HEK293 (cell line): Measurements from ENCODE around the gene NFE2L1.

Source experiments
- RBAK ChIP-seq: fragments of 450-650 bp; formaldehyde crosslinking; IDR thresholded peaks from 2 replicates; pipeline ENCODE4 v1.5.1; 2016; ENCODE audit warnings: missing biosample characterization, missing genetic modification characterization
- REPIN1 ChIP-seq: fragments of 450-650 bp; formaldehyde crosslinking; IDR thresholded peaks from 2 replicates; pipeline ENCODE4 v1.5.1; 2017; ENCODE audit warnings: missing biosample characterization, missing genetic modification characterization, low read depth
- SP3 ChIP-seq: fragments of 450-650 bp; formaldehyde crosslinking; IDR thresholded peaks from 2 replicates; pipeline ENCODE4 v1.5.1; 2016; ENCODE audit warnings: missing biosample characterization, missing genetic modification characterization
- TCF7L2 ChIP-seq: IDR thresholded peaks from 2 replicates; pipeline ENCODE4 v1.6.1; 2011; ENCODE audit warnings: low read depth, mild to moderate bottlenecking, inconsistent platforms, low read length, moderate library complexity, borderline replicate concordance
- ZFP3 ChIP-seq: fragments of 450-650 bp; formaldehyde crosslinking; IDR thresholded peaks from 2 replicates; pipeline ENCODE4 v1.5.1; 2016; ENCODE audit warnings: low read depth, missing biosample characterization, missing genetic modification characterization
- ZFP41 ChIP-seq: fragments of 450-650 bp; formaldehyde crosslinking; IDR thresholded peaks from 2 replicates; pipeline ENCODE4 v1.5.1; 2016; ENCODE audit warnings: missing biosample characterization, missing genetic modification characterization, borderline replicate concordance
- ZNF138 ChIP-seq: fragments of 450-650 bp; formaldehyde crosslinking; IDR thresholded peaks from 2 replicates; pipeline ENCODE4 v1.5.1; 2016; ENCODE audit warnings: missing biosample characterization, missing genetic modification characterization, borderline replicate concordance
- ZNF23 ChIP-seq: fragments of 450-650 bp; formaldehyde crosslinking; IDR thresholded peaks from 2 replicates; pipeline ENCODE4 v1.5.1; 2016; ENCODE audit warnings: missing biosample characterization, missing genetic modification characterization, borderline replicate concordance
- ZNF24 ChIP-seq: fragments of 450-650 bp; formaldehyde crosslinking; IDR thresholded peaks from 2 replicates; pipeline ENCODE4 v1.5.1; 2016; ENCODE audit warnings: missing biosample characterization, missing genetic modification characterization
- ZNF266 ChIP-seq: fragments of 450-650 bp; formaldehyde crosslinking; IDR thresholded peaks from 2 replicates; pipeline ENCODE4 v1.5.1; 2016; ENCODE audit warnings: missing biosample characterization, missing genetic modification characterization, low read depth
- ZNF292 ChIP-seq: fragments of 450-650 bp; formaldehyde crosslinking; IDR thresholded peaks from 2 replicates; pipeline ENCODE4 v1.5.1; 2016; ENCODE audit warnings: low read depth, missing biosample characterization, missing genetic modification characterization, borderline replicate concordance
- ZNF324 ChIP-seq: fragments of 450-650 bp; formaldehyde crosslinking; IDR thresholded peaks from 2 replicates; pipeline ENCODE4 v1.5.1; 2016; ENCODE audit warnings: missing biosample characterization, missing genetic modification characterization
- ZNF391 ChIP-seq: fragments of 450-650 bp; formaldehyde crosslinking; IDR thresholded peaks from 2 replicates; pipeline ENCODE4 v1.5.1; 2016; ENCODE audit warnings: low read depth, missing biosample characterization, missing genetic modification characterization, borderline replicate concordance
- ZNF416 ChIP-seq: fragments of 450-650 bp; formaldehyde crosslinking; IDR thresholded peaks from 2 replicates; pipeline ENCODE4 v1.5.1; 2016; ENCODE audit warnings: missing biosample characterization, missing genetic modification characterization
- ZNF423 ChIP-seq: fragments of 450-650 bp; formaldehyde crosslinking; IDR thresholded peaks from 2 replicates; pipeline ENCODE4 v1.5.1; 2016; ENCODE audit warnings: missing biosample characterization, missing genetic modification characterization
- ZNF449 ChIP-seq: fragments of 450-650 bp; formaldehyde crosslinking; IDR thresholded peaks from 2 replicates; pipeline ENCODE4 v1.5.1; 2017; ENCODE audit warnings: missing biosample characterization, mild to moderate bottlenecking, missing genetic modification characterization, moderate library complexity
- ZNF488 ChIP-seq: fragments of 450-650 bp; formaldehyde crosslinking; IDR thresholded peaks from 2 replicates; pipeline ENCODE4 v1.5.1; 2016; ENCODE audit warnings: missing biosample characterization, missing genetic modification characterization
- ZNF513 ChIP-seq: fragments of 450-650 bp; IDR thresholded peaks from 2 replicates; pipeline ENCODE4 v1.5.1; 2018; ENCODE audit warnings: missing biosample characterization, missing genetic modification characterization
- ZNF529 ChIP-seq: fragments of 450-650 bp; formaldehyde crosslinking; IDR thresholded peaks from 2 replicates; pipeline ENCODE4 v1.5.1; 2017; ENCODE audit warnings: missing genetic modification characterization, missing biosample characterization; ENCODE audit not compliant: insufficient replicate concordance
- ZNF549 ChIP-seq: fragments of 450-650 bp; IDR thresholded peaks from 2 replicates; pipeline ENCODE4 v1.5.1; 2018; ENCODE audit warnings: missing biosample characterization, missing genetic modification characterization, mild to moderate bottlenecking, inconsistent platforms, moderate library complexity
- ZNF561 ChIP-seq: fragments of 450-650 bp; IDR thresholded peaks from 2 replicates; pipeline ENCODE4 v1.5.1; 2018; ENCODE audit warnings: missing biosample characterization, missing genetic modification characterization, borderline replicate concordance
- ZNF580 ChIP-seq: fragments of 450-650 bp; formaldehyde crosslinking; IDR thresholded peaks from 2 replicates; pipeline ENCODE4 v1.5.1; 2016; ENCODE audit warnings: missing biosample characterization, missing genetic modification characterization
- ZNF585B ChIP-seq: fragments of 450-650 bp; formaldehyde crosslinking; IDR thresholded peaks from 2 replicates; pipeline ENCODE4 v1.5.1; 2016; ENCODE audit warnings: missing biosample characterization, missing genetic modification characterization
- ZNF624 ChIP-seq: fragments of 450-650 bp; formaldehyde crosslinking; IDR thresholded peaks from 2 replicates; pipeline ENCODE4 v1.5.1; 2017; ENCODE audit warnings: missing biosample characterization, missing genetic modification characterization
- ZNF654 ChIP-seq: fragments of 450-650 bp; formaldehyde crosslinking; IDR thresholded peaks from 2 replicates; pipeline ENCODE4 v1.5.1; 2016; ENCODE audit warnings: low read depth, missing biosample characterization, missing genetic modification characterization
- ZNF660 ChIP-seq: fragments of 450-650 bp; IDR thresholded peaks from 2 replicates; pipeline ENCODE4 v1.5.1; 2018; ENCODE audit warnings: missing biosample characterization, mild to moderate bottlenecking, missing genetic modification characterization
- ZNF701 ChIP-seq: fragments of 450-650 bp; formaldehyde crosslinking; IDR thresholded peaks from 2 replicates; pipeline ENCODE4 v1.5.1; 2016; ENCODE audit warnings: missing biosample characterization, missing genetic modification characterization
- ZNF791 ChIP-seq: fragments of 450-650 bp; formaldehyde crosslinking; IDR thresholded peaks from 2 replicates; pipeline ENCODE4 v1.5.1; 2016; ENCODE audit warnings: missing biosample characterization, missing genetic modification characterization
- ZNF843 ChIP-seq: fragments of 450-650 bp; formaldehyde crosslinking; IDR thresholded peaks from 2 replicates; pipeline ENCODE4 v1.5.1; 2016; ENCODE audit warnings: missing biosample characterization, missing genetic modification characterization
- ZSCAN16 ChIP-seq: fragments of 450-650 bp; formaldehyde crosslinking; IDR thresholded peaks from 2 replicates; pipeline ENCODE4 v1.5.1; 2016; ENCODE audit warnings: missing biosample characterization, missing genetic modification characterization
- ZSCAN30 ChIP-seq: fragments of 450-650 bp; IDR thresholded peaks from 2 replicates; pipeline ENCODE4 v1.5.1; 2018; ENCODE audit warnings: missing biosample characterization, mild to moderate bottlenecking, missing genetic modification characterization, moderate library complexity
- TF ChIP-seq, protein P1 (sequence below): fragments of 450-650 bp; formaldehyde crosslinking; IDR thresholded peaks from 2 replicates; pipeline ENCODE4 v1.5.1; 2016; ENCODE audit warnings: missing biosample characterization, missing genetic modification characterization
- TF ChIP-seq, protein P2 (sequence below): fragments of 450-650 bp; formaldehyde crosslinking; IDR thresholded peaks from 2 replicates; pipeline ENCODE4 v1.5.1; 2016; ENCODE audit warnings: missing biosample characterization, missing genetic modification characterization

The NFE2L1 gene

GRCh38 chr17:48024149-48025039 lies 23.8 kb upstream of the NFE2L1 start (continued):
- TF ChIP-seq, protein P1, sequence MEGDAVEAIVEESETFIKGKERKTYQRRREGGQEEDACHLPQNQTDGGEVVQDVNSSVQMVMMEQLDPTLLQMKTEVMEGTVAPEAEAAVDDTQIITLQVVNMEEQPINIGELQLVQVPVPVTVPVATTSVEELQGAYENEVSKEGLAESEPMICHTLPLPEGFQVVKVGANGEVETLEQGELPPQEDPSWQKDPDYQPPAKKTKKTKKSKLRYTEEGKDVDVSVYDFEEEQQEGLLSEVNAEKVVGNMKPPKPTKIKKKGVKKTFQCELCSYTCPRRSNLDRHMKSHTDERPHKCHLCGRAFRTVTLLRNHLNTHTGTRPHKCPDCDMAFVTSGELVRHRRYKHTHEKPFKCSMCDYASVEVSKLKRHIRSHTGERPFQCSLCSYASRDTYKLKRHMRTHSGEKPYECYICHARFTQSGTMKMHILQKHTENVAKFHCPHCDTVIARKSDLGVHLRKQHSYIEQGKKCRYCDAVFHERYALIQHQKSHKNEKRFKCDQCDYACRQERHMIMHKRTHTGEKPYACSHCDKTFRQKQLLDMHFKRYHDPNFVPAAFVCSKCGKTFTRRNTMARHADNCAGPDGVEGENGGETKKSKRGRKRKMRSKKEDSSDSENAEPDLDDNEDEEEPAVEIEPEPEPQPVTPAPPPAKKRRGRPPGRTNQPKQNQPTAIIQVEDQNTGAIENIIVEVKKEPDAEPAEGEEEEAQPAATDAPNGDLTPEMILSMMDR (tag by site-specific recombination), result no peak
- TF ChIP-seq ZNF701 (tag by site-specific recombination) (no peak), ZNF292 (tag by site-specific recombination) (no peak), ZNF654 (tag by site-specific recombination) (no peak), TCF7L2 (no peak), ZNF660 (tag by site-specific recombination) (no peak), ZNF529 (tag by site-specific recombination) (no peak), ZNF561 (no peak; the same call in 1 of the 2 replicates), ZNF138 (tag by site-specific recombination) (no peak), ZNF324 (tag by site-specific recombination) (0 out of 2 replicates have a peak, but pooled peaks have one; percentile 27), ZFP3 (tag by site-specific recombination) (no peak), ZNF24 (tag by site-specific recombination) (peak; percentile 79; the same call in 1 of the 2 replicates), RBAK (tag by site-specific recombination) (no peak), SP3 (tag by site-specific recombination) (peak; percentile 32), ZNF791 (tag by site-specific recombination) (no peak), ZNF391 (no peak), ZNF580 (peak; percentile 89), ZSCAN16 (tag by site-specific recombination) (no peak), ZNF624 (tag by site-specific recombination) (no peak), ZNF416 (tag by site-specific recombination) (no peak), ZSCAN30 (peak; percentile 88), ZNF513 (tag by site-specific recombination) (no peak), REPIN1 (tag by site-specific recombination) (no peak), ZNF549 (tag by site-specific recombination) (no peak), ZNF843 (tag by site-specific recombination) (peak; percentile 40; the same call in 1 of the 2 replicates), ZFP41 (no peak), ZNF449 (tag by site-specific recombination) (no peak; the same call in 1 of the 2 replicates), ZNF585B (no peak), ZNF266 (tag by site-specific recombination) (no peak), ZNF23 (tag by site-specific recombination) (no peak), ZNF423 (no peak), ZNF488 (tag by site-specific recombination) (no peak)
- TF ChIP-seq, protein P2, sequence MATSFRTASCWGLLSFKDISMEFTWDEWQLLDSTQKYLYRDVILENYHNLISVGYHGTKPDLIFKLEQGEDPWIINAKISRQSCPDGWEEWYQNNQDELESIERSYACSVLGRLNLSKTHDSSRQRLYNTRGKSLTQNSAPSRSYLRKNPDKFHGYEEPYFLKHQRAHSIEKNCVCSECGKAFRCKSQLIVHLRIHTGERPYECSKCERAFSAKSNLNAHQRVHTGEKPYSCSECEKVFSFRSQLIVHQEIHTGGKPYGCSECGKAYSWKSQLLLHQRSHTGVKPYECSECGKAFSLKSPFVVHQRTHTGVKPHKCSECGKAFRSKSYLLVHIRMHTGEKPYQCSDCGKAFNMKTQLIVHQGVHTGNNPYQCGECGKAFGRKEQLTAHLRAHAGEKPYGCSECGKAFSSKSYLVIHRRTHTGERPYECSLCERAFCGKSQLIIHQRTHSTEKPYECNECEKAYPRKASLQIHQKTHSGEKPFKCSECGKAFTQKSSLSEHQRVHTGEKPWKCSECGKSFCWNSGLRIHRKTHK, result no peak
